Activated naive CD4-positive, alpha-beta T cell (primary cell): ENCODE measurements around the gene RFXANK.
"Not testable (repeated sequence)": the region's sequence is repeated elsewhere in the genome, so short reads cannot be mapped to it uniquely, and the experiment has no call there.

Source experiments
- DNase-seq, 4 experiments: peaks; one replicate each; lab custom pipeline; 2025; lab: John Stamatoyannopoulos, UW

Gene RFXANK

GRCh38 chr19:19170053-19170872 is 21.8 kb upstream of the RFXANK start, which contains the start of gene MEF2B:
Gene MEF2B, minus strand, starts transcription at chr19:19170263. Its CDS starts 19,528 bp downstream, at chr19:19150735.
- DNase-seq: peak; percentile 22 to 68 (median 50)

GRCh38 chr19:19170873-19171672 is 21.0 kb upstream of the RFXANK start:
- no peak for DNase-seq

GRCh38 chr19:19171821-19172532 is 20.1 kb upstream of the RFXANK start:
- no peak for DNase-seq

GRCh38 chr19:19173243-19173642 is 18.8 kb upstream of the RFXANK start:
- DNase-seq: not testable (repeated sequence)

- DNase-seq: no peak
These were observed 15.1 kb upstream of the RFXANK start for GRCh38 chr19:19176950-19177349.

GRCh38 chr19:19179548-19180441 is 12.3 kb upstream of the RFXANK start:
- no peak for DNase-seq

GRCh38 chr19:19181488-19181998 is 10.5 kb upstream of the RFXANK start:
- no peak for DNase-seq

GRCh38 chr19:19185853-19186740 is 6.0 kb upstream of the RFXANK start:
- peak in 3 of 4 experiments; percentile 8 to 40 (median 35) for DNase-seq

GRCh38 chr19:19186742-19187141 is 5.3 kb upstream of the RFXANK start:
- DNase-seq: no peak

- no peak for DNase-seq
These were observed 335 bp upstream of the RFXANK start for GRCh38 chr19:19191768-19192077.

- DNase-seq: no peak
These were observed 909 bp downstream of the RFXANK start for GRCh38 chr19:19192910-19193423.

- no peak for DNase-seq
These were observed 1.9 kb downstream of the RFXANK start for GRCh38 chr19:19193926-19194325.

GRCh38 chr19:19201697-19202630 is 9.9 kb downstream of the RFXANK start:
- no peak for DNase-seq

GRCh38 chr19:19202707-19203011 is 10.6 kb downstream of the RFXANK start:
- DNase-seq: no peak

GRCh38 chr19:19203012-19203856 is 11.2 kb downstream of the RFXANK start, which contains the start of gene NR2C2AP:
Gene NR2C2AP, minus strand, starts transcription at chr19:19203414. Its CDS starts 354 bp downstream, at chr19:19203060.
- DNase-seq: peak; percentile 79 to 87 (median 83)

- no peak for DNase-seq
These were observed 12.1 kb downstream of the RFXANK start for GRCh38 chr19:19204181-19204580.

GRCh38 chr19:19205416-19206410 is 13.7 kb downstream of the RFXANK start:
- DNase-seq: no peak
